IMR-90 (cell line): ENCODE results near the gene HERC3. TPM values are rescaled to one million over a fixed set of nuclear protein-coding genes. Genes with fewer than 3 reads are reported as not detected.

Experiments
- ATAC-seq: fragments of 200-7000 bp; cut with Tn5 transposase; 2 replicates; pipeline ENCODE4 v1.9.1; 2020; ENCODE audit warnings: low read depth, mild to moderate bottlenecking, moderate library complexity
- BruUV-seq: library from RNA; stranded (reverse); fragments of 400-500 nt; replicated peaks from 2 replicates; lab custom pipeline; 2021; lab: Mats Ljungman, UMichigan
- CTCF ChIA-PET: fragments of 300-600 bp; formaldehyde crosslinking; extraction: SDS; loops from one replicate; lab custom pipeline; 2021; ENCODE audit warnings: antibody characterized with exemption; lab: Yijun Ruan, JAX
- POLR2A ChIA-PET: fragments of 300-600 bp; sonication (Branson Sonifier 250); formaldehyde crosslinking; loops from one replicate; lab custom pipeline; 2022; ENCODE audit warnings: antibody characterized with exemption; ENCODE audit not compliant: unreplicated experiment; lab: Charles Lee
- DNase-seq: peaks from one replicate; pipeline ENCODE4 v3.0.0; 2013
- H2AFZ ChIP-seq: replicated peaks from 2 replicates; pipeline ENCODE3; 2013; ENCODE audit warnings: low read length, mild to moderate bottlenecking; ENCODE audit not compliant: poor library complexity
- H2AK5ac ChIP-seq: 2 replicates; pipeline ENCODE4 v1.6.1; 2013; ENCODE audit warnings: low read depth, low read length, inconsistent platforms
- H2AK9ac ChIP-seq: replicated peaks from 2 replicates; pipeline ENCODE3; 2013; ENCODE audit warnings: mild to moderate bottlenecking, low read depth, low read length, moderate library complexity; ENCODE audit not compliant: poor library complexity
- H2BK120ac ChIP-seq: 2 replicates; pipeline ENCODE4 v1.6.1; 2013; ENCODE audit warnings: low read depth, low read length, inconsistent platforms
- H2BK15ac ChIP-seq: 3 replicates; pipeline ENCODE4 v1.6.1; 2013; ENCODE audit warnings: low read depth, low read length, inconsistent platforms
- H2BK20ac ChIP-seq: 2 replicates; pipeline ENCODE4 v1.6.1; 2013; ENCODE audit warnings: low read depth, mild to moderate bottlenecking, inconsistent platforms, low read length, moderate library complexity
- H2BK5ac ChIP-seq: 2 replicates; pipeline ENCODE4 v1.6.1; 2013; ENCODE audit warnings: mild to moderate bottlenecking, low read depth, low read length, inconsistent platforms; ENCODE audit not compliant: poor library complexity, severe bottlenecking
- H3K14ac ChIP-seq: replicated peaks from 2 replicates; pipeline ENCODE4 v1.6.1; 2013; ENCODE audit warnings: low read depth, low read length, inconsistent platforms
- H3K18ac ChIP-seq: 2 replicates; pipeline ENCODE4 v1.6.1; 2013; ENCODE audit warnings: low read depth, low read length, control low read depth
- H3K23ac ChIP-seq: 2 replicates; pipeline ENCODE4 v1.6.1; 2013; ENCODE audit warnings: low read depth, low read length, inconsistent platforms
- H3K27ac ChIP-seq: 2 replicates; pipeline ENCODE4 v1.5.1; 2013; ENCODE audit warnings: mild to moderate bottlenecking, control low read depth, low read length; ENCODE audit not compliant: insufficient read depth
- H3K27me3 ChIP-seq: 2 replicates; pipeline ENCODE4 v1.6.1; 2013; ENCODE audit warnings: low read length; ENCODE audit not compliant: control insufficient read depth, insufficient read depth
- H3K36me3 ChIP-seq: 2 replicates; pipeline ENCODE4 v1.6.1; 2013; ENCODE audit warnings: low read length, mixed read lengths; ENCODE audit not compliant: control insufficient read depth, insufficient read depth
- H3K4ac ChIP-seq: 2 replicates; pipeline ENCODE4 v1.6.1; 2013; ENCODE audit warnings: low read depth, low read length, inconsistent platforms
- H3K4me1 ChIP-seq: 2 replicates; pipeline ENCODE4 v1.6.1; 2013; ENCODE audit warnings: low read length, mixed read lengths; ENCODE audit not compliant: control insufficient read depth, insufficient read depth
- H3K4me2 ChIP-seq: 2 replicates; pipeline ENCODE4 v1.6.1; 2013; ENCODE audit warnings: low read depth, mild to moderate bottlenecking, control low read depth, low read length, moderate library complexity
- H3K4me3 ChIP-seq: 2 replicates; pipeline ENCODE4 v1.5.1; 2013; ENCODE audit warnings: low read depth, mild to moderate bottlenecking, control low read depth, low read length, moderate library complexity; ENCODE audit not compliant: insufficient read depth
- H3K56ac ChIP-seq: 2 replicates; pipeline ENCODE4 v1.6.1; 2013; ENCODE audit warnings: low read length, inconsistent platforms; ENCODE audit not compliant: insufficient read depth; ENCODE audit errors: extremely low read depth
- H3K79me1 ChIP-seq, 2 experiments: 2 replicates each; pipeline ENCODE4 v1.6.1; 2013; ENCODE audit warnings: low read length in 2 of 2, inconsistent platforms in 1 of 2, low read depth in 1 of 2
- H3K9ac ChIP-seq: 2 replicates; pipeline ENCODE4 v1.6.1; 2013; ENCODE audit warnings: low read depth, low read length, control low read depth
- H3K9me1 ChIP-seq: 2 replicates; pipeline ENCODE4 v1.6.1; 2013; ENCODE audit warnings: low read length, inconsistent platforms; ENCODE audit not compliant: insufficient read depth
- H3K9me3 ChIP-seq: 2 replicates; pipeline ENCODE4 v1.6.1; 2013; ENCODE audit warnings: low read length; ENCODE audit not compliant: control insufficient read depth, insufficient read depth
- H4K20me1 ChIP-seq: 2 replicates; pipeline ENCODE4 v1.6.1; 2013; ENCODE audit warnings: low read length, inconsistent platforms; ENCODE audit not compliant: insufficient read depth
- H4K5ac ChIP-seq: 2 replicates; pipeline ENCODE4 v1.6.1; 2013; ENCODE audit warnings: mild to moderate bottlenecking, low read depth, low read length, control low read depth
- H4K8ac ChIP-seq, 2 experiments: 2 replicates each; pipeline ENCODE4 v1.6.1; 2013; ENCODE audit warnings: low read depth in 2 of 2, low read length in 2 of 2, control low read depth in 1 of 2, inconsistent platforms in 1 of 2
- H4K91ac ChIP-seq: 2 replicates; pipeline ENCODE4 v1.6.1; 2013; ENCODE audit warnings: low read depth, low read length, inconsistent platforms; ENCODE audit not compliant: insufficient read depth
- BHLHE40 ChIP-seq: fragments of 150-350 bp; IDR thresholded peaks from 2 replicates; pipeline ENCODE4 v1.6.1; 2016; ENCODE audit warnings: mild to moderate bottlenecking, low read depth, low read length
- RCOR1 ChIP-seq: IDR thresholded peaks from 2 replicates; pipeline ENCODE4 v1.6.1; 2012; ENCODE audit warnings: mild to moderate bottlenecking, low read length, improper control_type of control experiment; ENCODE audit not compliant: insufficient replicate concordance
- WGBS, 2 experiments: methylation state at CpG; one replicate each; pipeline versions ENCODE4 v1.1.5 to v1.1.7; 2013; ENCODE audit warnings: missing lambda C conversion rate in 2 of 2; ENCODE audit not compliant: insufficient read length in 1 of 2; ENCODE audit errors: extremely low coverage in 2 of 2; 5-methylcytosine and 5-hydroxymethylcytosine counted together
- dilution Hi-C: fragments of 300-500 bp; cut with HindIII; formaldehyde crosslinking; loops from one replicate; pipeline ENCODE4 v1.14.3; 2018; ENCODE audit warnings: low sequenced_read_pairs; ENCODE audit not compliant: unreplicated experiment
- in situ Hi-C: fragments of 300-500 bp; cut with MboI; formaldehyde crosslinking; loops from 3 replicates; pipeline ENCODE4 v1.14.3; 2019; ENCODE audit warnings: low sequenced_read_pairs, inconsistent platforms, mixed read lengths
- intact Hi-C: fragments of 100-400 bp; cut with micrococcal nuclease; formaldehyde crosslinking; loops from 2 replicates; pipeline ENCODE4 v1.10.0; 2022
- polyA plus RNA-seq, 3 experiments: library from polyadenylated mRNA; depleted of rRNA; stranded (reverse); fragments of >200 nt; gene quantifications; 2 replicates each; pipeline ENCODE4 v1.2.3, GENCODE V29; 2012; ENCODE audit warnings: low replicate concordance in 1 of 3
- total RNA-seq: library from RNA; depleted of rRNA; stranded (reverse); fragments of >200 nt; gene quantifications from 2 replicates; pipeline ENCODE4 v1.2.3, GENCODE V29; 2012

HERC3 gene
- total and polyA plus RNA-seq, 2 of the 4 experiments (the other 2 are of a cell fraction) = 8.9 to 9.5 TPM

GRCh38 chr4:88597970-88598660 is 5.8 kb downstream of the HERC3 start:
- ChIA-PET CTCF (no interaction called here), POLR2A (no interaction called here)
- Histone ChIP-seq H3K79me1 (peaks cover 21 to 32% of the 10 kb centered on the region in 2 experiments), H3K14ac (peak overlapping the region; percentile 35; the same call in 1 of the 2 replicates), H2BK120ac (peak overlapping the region; percentile 32; the same call in 1 of the 2 replicates), H3K9me1 (peaks cover 5% of the 10 kb centered on the region), H2BK15ac (no peak overlapping the region), H4K5ac (peak overlapping the region; percentile 39; the same call in 1 of the 2 replicates), H3K4me3 (no peak overlapping the region), H2BK5ac (no peak overlapping the region), H3K18ac (peak overlapping the region; percentile 9; the same call in 1 of the 2 replicates), H4K20me1 (peaks cover 2% of the 10 kb centered on the region; the same call in 1 of the 2 replicates), H3K27ac (no peak overlapping the region), H2AFZ (no peak overlapping the region), H3K4me1 (peaks cover 9% of the 10 kb centered on the region), H3K9me3 (no peaks in the 10 kb centered on the region), H3K56ac (no peak overlapping the region), H4K8ac (0 out of 4 replicates have a peak overlapping the region, but pooled peaks of 1 of the 2 experiments have one; percentile 2), H3K27me3 (no peaks in the 10 kb centered on the region), H2BK20ac (peak overlapping the region; percentile 36; the same call in 1 of the 2 replicates), H2AK5ac (no peak overlapping the region), H2AK9ac (no peak overlapping the region), H3K36me3 (peaks cover 2% of the 10 kb centered on the region; the same call in 1 of the 2 replicates), H3K23ac (peak overlapping the region; percentile 60; the same call in 1 of the 2 replicates), H3K4me2 (no peak overlapping the region), H3K9ac (no peak overlapping the region), H3K4ac (no peak overlapping the region; the same call in 1 of the 2 replicates), H4K91ac (0 out of 2 replicates have a peak overlapping the region, but pooled peaks have one; percentile 33)
- TF ChIP-seq BHLHE40 (no peak), RCOR1 (no peak)
- no TSS peak for BruUV-seq
- DNase-seq = no peak
- intact Hi-C loops (no loop called here), dilution Hi-C loops (no loop called here), in situ Hi-C loops (no loop called here)
- ATAC-seq = no peak
- no CpG with 5 or more reads among the region's 3 CpGs for WGBS, 2 experiments
